ENCODE data around the gene DPY19L3. TPM values are rescaled to one million over a fixed set of nuclear protein-coding genes. Genes with fewer than 3 reads are reported as not detected.
"Not testable (repeated sequence)": the region's sequence is repeated elsewhere in the genome, so short reads cannot be mapped to it uniquely, and the experiment has no call there.

The DPY19L3 gene
- total RNA-seq, 5 donors from 2014 or later (not counting 1 experiment from before 2014, with no cell fraction given): 11.1 to 17.4 (median 15.5) TPM

- Mint-ChIP-seq H3K4me1 (peaks cover 17 to 19% (median 18%) of the 10 kb centered on the region in 3 donors), H3K4me3 (no peak overlapping the region), H3K9me3 (peaks cover 0 to 4% (median 0%) of the 10 kb centered on the region in 3 donors), H3K27ac (no peak overlapping the region), H3K27me3 (no peaks in the 10 kb centered on the region), H3K36me3 (peaks cover 63% of the 10 kb centered on the region)
- Histone ChIP-seq H3K27ac (ENCODE audit: low read length) (no peak overlapping the region), H3K9me3 (no peaks in the 10 kb centered on the region), H3K4me3 (ENCODE audit: control insufficient read depth in 1 of 2, extremely low read depth in 1 of 2, low read length in 1 of 2) (no peak overlapping the region), H3K4me1 (ENCODE audit: control insufficient read depth in 1 of 2, extremely low read depth in 1 of 2, insufficient read depth in 2 of 2, low read length in 2 of 2) (no peaks in the 10 kb centered on the region), H3K27me3 (replicated peaks in 1 of 2; ENCODE audit: control insufficient read depth in 2 of 2, extremely low read depth in 1 of 2, insufficient read depth in 2 of 2, low read length in 1 of 2) (no peaks in the 10 kb centered on the region), H3K36me3 (ENCODE audit: control insufficient read depth in 2 of 2, extremely low read depth in 1 of 2, insufficient read depth in 1 of 2, low read length in 1 of 2) (peaks cover 9 to 62% of the 10 kb centered on the region in 2 donors)
- WGBS (ENCODE audit: insufficient coverage): 80% methylated on average over 1 of the region's 7 CpGs
- ATAC-seq (replicated peaks in 1 of 4): no peak
- POLR2A ChIA-PET: no interaction called here
- CTCF ChIA-PET: no interaction called here
- no peak for DNase-seq
Observed at GRCh38 chr19:32372726-32373517, 32.6 kb upstream of the DPY19L3 start.

GRCh38 chr19:32373585-32374295, 31.8 kb upstream of the DPY19L3 start:
- Mint-ChIP-seq H3K27me3 (no peaks in the 10 kb centered on the region), H3K9me3 (peaks cover 0 to 4% (median 0%) of the 10 kb centered on the region in 3 donors), H3K27ac (no peak overlapping the region), H3K4me1 (peaks cover 9 to 11% (median 11%) of the 10 kb centered on the region in 3 donors), H3K4me3 (no peak overlapping the region), H3K36me3 (peaks cover 62% of the 10 kb centered on the region)
- ChIA-PET POLR2A (no interaction called here), CTCF (no interaction called here)
- Histone ChIP-seq H3K27me3 (replicated peaks in 1 of 2; ENCODE audit: control insufficient read depth in 2 of 2, extremely low read depth in 1 of 2, insufficient read depth in 2 of 2, low read length in 1 of 2) (no peaks in the 10 kb centered on the region), H3K4me3 (ENCODE audit: control insufficient read depth in 1 of 2, extremely low read depth in 1 of 2, low read length in 1 of 2) (no peak overlapping the region), H3K36me3 (ENCODE audit: control insufficient read depth in 2 of 2, extremely low read depth in 1 of 2, insufficient read depth in 1 of 2, low read length in 1 of 2) (peaks cover 7 to 66% of the 10 kb centered on the region in 2 donors), H3K4me1 (ENCODE audit: control insufficient read depth in 1 of 2, extremely low read depth in 1 of 2, insufficient read depth in 2 of 2, low read length in 2 of 2) (no peaks in the 10 kb centered on the region), H3K27ac (ENCODE audit: low read length) (no peak overlapping the region), H3K9me3 (no peaks in the 10 kb centered on the region)
- DNase-seq: no peak
- WGBS (ENCODE audit: insufficient coverage): 100% methylated on average over 6 of the region's 10 CpGs
- ATAC-seq (replicated peaks in 1 of 4): no peak

GRCh38 chr19:32374362-32374761, 31.2 kb upstream of the DPY19L3 start:
- not testable (repeated sequence) for H3K27ac Mint-ChIP-seq; H3K9me3 ChIP-seq; H3K4me1 ChIP-seq (ENCODE audit: control insufficient read depth in 1 of 2, extremely low read depth in 1 of 2, insufficient read depth in 2 of 2, low read length in 2 of 2); ATAC-seq (replicated peaks in 1 of 4); H3K4me1 Mint-ChIP-seq; H3K27me3 ChIP-seq (replicated peaks in 1 of 2; ENCODE audit: control insufficient read depth in 2 of 2, extremely low read depth in 1 of 2, insufficient read depth in 2 of 2, low read length in 1 of 2); DNase-seq; H3K9me3 Mint-ChIP-seq; H3K4me3 ChIP-seq (ENCODE audit: control insufficient read depth in 1 of 2, extremely low read depth in 1 of 2, low read length in 1 of 2); H3K27ac ChIP-seq (ENCODE audit: low read length); H3K4me3 Mint-ChIP-seq; H3K27me3 Mint-ChIP-seq
- CTCF ChIA-PET: interaction anchor here in 1 of 2 donors (1.0 kb wide), 1 partner anchor 8 kb away, joined by 3 read pairs; no protein-coding TSS in a partner anchor
- POLR2A ChIA-PET: interaction anchor here in 1 of 2 donors (0.6 kb wide), 1 partner anchor 20 kb away, joined by 3 read pairs; no protein-coding TSS in a partner anchor
- peaks cover 7 to 64% of the 10 kb centered on the region in 2 donors for H3K36me3 ChIP-seq (ENCODE audit: control insufficient read depth in 2 of 2, extremely low read depth in 1 of 2, insufficient read depth in 1 of 2, low read length in 1 of 2)
- H3K36me3 Mint-ChIP-seq: peaks cover 59% of the 10 kb centered on the region
- 100% methylated on average over 2 of the region's 3 CpGs for WGBS (ENCODE audit: insufficient coverage)

GRCh38 chr19:32377088-32377487, 28.5 kb upstream of the DPY19L3 start:
- WGBS (ENCODE audit: insufficient coverage): 95% methylated on average over 5 of the region's 9 CpGs
- H3K4me1 Mint-ChIP-seq; H3K9me3 ChIP-seq; CTCF ChIA-PET; DNase-seq; H3K4me1 ChIP-seq (ENCODE audit: control insufficient read depth in 1 of 2, extremely low read depth in 1 of 2, insufficient read depth in 2 of 2, low read length in 2 of 2); H3K27ac Mint-ChIP-seq; H3K27me3 Mint-ChIP-seq; H3K4me3 Mint-ChIP-seq; H3K27me3 ChIP-seq (replicated peaks in 1 of 2; ENCODE audit: control insufficient read depth in 2 of 2, extremely low read depth in 1 of 2, insufficient read depth in 2 of 2, low read length in 1 of 2); H3K9me3 Mint-ChIP-seq; POLR2A ChIA-PET; H3K27ac ChIP-seq (ENCODE audit: low read length); ATAC-seq (replicated peaks in 1 of 4); H3K4me3 ChIP-seq (ENCODE audit: control insufficient read depth in 1 of 2, extremely low read depth in 1 of 2, low read length in 1 of 2): not testable (repeated sequence)
- peaks cover 7 to 67% of the 10 kb centered on the region in 2 donors for H3K36me3 ChIP-seq (ENCODE audit: control insufficient read depth in 2 of 2, extremely low read depth in 1 of 2, insufficient read depth in 1 of 2, low read length in 1 of 2)
- H3K36me3 Mint-ChIP-seq: peaks cover 54% of the 10 kb centered on the region

- H3K9me3 Mint-ChIP-seq: no peaks in the 10 kb centered on the region
- H3K27ac Mint-ChIP-seq: no peak overlapping the region
- ChIA-PET POLR2A (no interaction called here), CTCF (no interaction called here)
- H3K27ac ChIP-seq (ENCODE audit: low read length): no peak overlapping the region
- peaks cover 4 to 15% (median 4%) of the 10 kb centered on the region in 3 donors for H3K4me1 Mint-ChIP-seq
- no peak overlapping the region for H3K4me3 Mint-ChIP-seq
- H3K27me3 ChIP-seq (replicated peaks in 1 of 2; ENCODE audit: control insufficient read depth in 2 of 2, extremely low read depth in 1 of 2, insufficient read depth in 2 of 2, low read length in 1 of 2): no peaks in the 10 kb centered on the region
- H3K4me3 ChIP-seq (ENCODE audit: control insufficient read depth in 1 of 2, extremely low read depth in 1 of 2, low read length in 1 of 2): no peak overlapping the region
- H3K9me3 ChIP-seq: no peaks in the 10 kb centered on the region
- no peaks in the 10 kb centered on the region for H3K27me3 Mint-ChIP-seq
- 96% methylated on average over 3 of the region's 3 CpGs for WGBS (ENCODE audit: insufficient coverage)
- H3K36me3 ChIP-seq (ENCODE audit: control insufficient read depth in 2 of 2, extremely low read depth in 1 of 2, insufficient read depth in 1 of 2, low read length in 1 of 2): peaks cover 7 to 62% of the 10 kb centered on the region in 2 donors
- peaks cover 46% of the 10 kb centered on the region for H3K36me3 Mint-ChIP-seq
- ATAC-seq (replicated peaks in 1 of 4) (no peak), DNase-seq (no peak)
- no peaks in the 10 kb centered on the region for H3K4me1 ChIP-seq (ENCODE audit: control insufficient read depth in 1 of 2, extremely low read depth in 1 of 2, insufficient read depth in 2 of 2, low read length in 2 of 2)
Observed at GRCh38 chr19:32380269-32380668, 25.3 kb upstream of the DPY19L3 start.

- Histone ChIP-seq H3K36me3 (ENCODE audit: control insufficient read depth in 2 of 2, extremely low read depth in 1 of 2, insufficient read depth in 1 of 2, low read length in 1 of 2) (peaks cover 0 to 13% of the 10 kb centered on the region in 2 donors), H3K4me3 (ENCODE audit: control insufficient read depth in 1 of 2, extremely low read depth in 1 of 2, low read length in 1 of 2) (no peak overlapping the region), H3K9me3 (no peaks in the 10 kb centered on the region), H3K27ac (ENCODE audit: low read length) (no peak overlapping the region), H3K4me1 (ENCODE audit: control insufficient read depth in 1 of 2, extremely low read depth in 1 of 2, insufficient read depth in 2 of 2, low read length in 2 of 2) (no peaks in the 10 kb centered on the region), H3K27me3 (replicated peaks in 1 of 2; ENCODE audit: control insufficient read depth in 2 of 2, extremely low read depth in 1 of 2, insufficient read depth in 2 of 2, low read length in 1 of 2) (no peaks in the 10 kb centered on the region)
- DNase-seq: no peak
- H3K27me3 Mint-ChIP-seq: no peaks in the 10 kb centered on the region
- peaks cover 0 to 10% (median under 1%) of the 10 kb centered on the region in 3 donors for H3K4me1 Mint-ChIP-seq
- no peak overlapping the region for H3K4me3 Mint-ChIP-seq
- ATAC-seq (replicated peaks in 1 of 4): no peak
- ChIA-PET POLR2A (no interaction called here), CTCF (no interaction called here)
- H3K36me3 Mint-ChIP-seq: peaks cover 16% of the 10 kb centered on the region
- 100% methylated on average over 1 of the region's 7 CpGs for WGBS (ENCODE audit: insufficient coverage)
- H3K9me3 Mint-ChIP-seq: no peaks in the 10 kb centered on the region
- H3K27ac Mint-ChIP-seq: no peak overlapping the region
Observed at GRCh38 chr19:32387701-32388392, 17.7 kb upstream of the DPY19L3 start.
